IPS-20b (cell line): ENCODE results near the gene SIX5.
"Not testable (repeated sequence)": the region's sequence is repeated elsewhere in the genome, so short reads cannot be mapped to it uniquely, and the experiment has no call there.

ENCODE experiments used
- H3K27ac ChIP-seq: one replicate; pipeline ENCODE4 v1.5.1; 2013; ENCODE audit warnings: low read length
- H3K27me3 ChIP-seq: 2 replicates; pipeline ENCODE4 v1.6.1; 2013; ENCODE audit warnings: mild to moderate bottlenecking, low read length, inconsistent platforms; ENCODE audit not compliant: insufficient read depth
- H3K36me3 ChIP-seq: 2 replicates; pipeline ENCODE4 v1.6.1; 2013; ENCODE audit warnings: low read depth, mild to moderate bottlenecking, inconsistent platforms, low read length, moderate library complexity; ENCODE audit not compliant: insufficient read depth
- H3K4me1 ChIP-seq: 2 replicates; pipeline ENCODE4 v1.6.1; 2013; ENCODE audit warnings: mild to moderate bottlenecking, control low read depth, inconsistent platforms, low read length, moderate library complexity; ENCODE audit not compliant: insufficient read depth
- H3K4me3 ChIP-seq: 2 replicates; pipeline ENCODE4 v1.5.1; 2013; ENCODE audit warnings: mild to moderate bottlenecking, low read length, inconsistent platforms
- H3K9ac ChIP-seq: 2 replicates; pipeline ENCODE4 v1.6.1; 2013; ENCODE audit warnings: low read depth, mild to moderate bottlenecking, inconsistent platforms, low read length, moderate library complexity
- H3K9me3 ChIP-seq: 2 replicates; pipeline ENCODE4 v1.6.1; 2013; ENCODE audit warnings: mild to moderate bottlenecking, low read depth, low read length, inconsistent platforms; ENCODE audit not compliant: insufficient read depth

Gene SIX5

GRCh38 chr19:45763691-45764294, 5.3 kb downstream of the SIX5 start:
- Histone ChIP-seq H3K9me3 (no peaks in the 10 kb centered on the region), H3K36me3 (no peaks in the 10 kb centered on the region), H3K9ac (peak overlapping the region; percentile 8; the same call in 1 of the 2 replicates), H3K4me3 (no peak overlapping the region), H3K4me1 (peaks cover 16% of the 10 kb centered on the region; the same call in 1 of the 2 replicates), H3K27me3 (no peaks in the 10 kb centered on the region; the same call in 1 of the 2 replicates), H3K27ac (no peak overlapping the region)

GRCh38 chr19:45762870-45763631, 6.0 kb downstream of the SIX5 start:
- Histone ChIP-seq H3K36me3 (no peaks in the 10 kb centered on the region), H3K9ac (no peak overlapping the region), H3K27me3 (no peaks in the 10 kb centered on the region; the same call in 1 of the 2 replicates), H3K27ac (no peak overlapping the region), H3K9me3 (no peaks in the 10 kb centered on the region), H3K4me3 (no peak overlapping the region), H3K4me1 (peaks cover 16% of the 10 kb centered on the region; the same call in 1 of the 2 replicates)

- no peak overlapping the region for H3K9ac ChIP-seq
- H3K36me3 ChIP-seq = no peaks in the 10 kb centered on the region
- H3K27me3 ChIP-seq = no peaks in the 10 kb centered on the region; the same call in 1 of the 2 replicates
Observed at GRCh38 chr19:45761714-45762113, 7.3 kb downstream of the SIX5 start.

GRCh38 chr19:45758921-45759320, 10.1 kb downstream of the SIX5 start:
- Histone ChIP-seq H3K27me3 (no peaks in the 10 kb centered on the region; the same call in 1 of the 2 replicates), H3K36me3 (no peaks in the 10 kb centered on the region), H3K4me3 (no peak overlapping the region), H3K4me1 (no peaks in the 10 kb centered on the region; the same call in 1 of the 2 replicates), H3K9ac (no peak overlapping the region), H3K27ac (no peak overlapping the region), H3K9me3 (no peaks in the 10 kb centered on the region)

More at GRCh38 chr19:45761714-45762113, 7.3 kb downstream of the SIX5 start:
- H3K4me3 ChIP-seq = no peak overlapping the region
- no peak overlapping the region for H3K27ac ChIP-seq
- H3K9me3 ChIP-seq = no peaks in the 10 kb centered on the region
- H3K4me1 ChIP-seq = peaks cover 13% of the 10 kb centered on the region; the same call in 1 of the 2 replicates

- H3K36me3 ChIP-seq = no peaks in the 10 kb centered on the region
- H3K27me3 ChIP-seq = no peaks in the 10 kb centered on the region
- no peaks in the 10 kb centered on the region for H3K4me1 ChIP-seq
- H3K4me3 ChIP-seq = no peak overlapping the region
- no peak overlapping the region for H3K9ac ChIP-seq
- no peak overlapping the region for H3K27ac ChIP-seq
- no peaks in the 10 kb centered on the region for H3K9me3 ChIP-seq
Observed at GRCh38 chr19:45757695-45758094, 11.4 kb downstream of the SIX5 start.

- no peaks in the 10 kb centered on the region for H3K27me3 ChIP-seq
- no peaks in the 10 kb centered on the region for H3K4me1 ChIP-seq
- no peak overlapping the region for H3K4me3 ChIP-seq
- no peaks in the 10 kb centered on the region for H3K36me3 ChIP-seq
- H3K9ac ChIP-seq = no peak overlapping the region
- no peaks in the 10 kb centered on the region for H3K9me3 ChIP-seq
- H3K27ac ChIP-seq = no peak overlapping the region
Observed at GRCh38 chr19:45754323-45754722, 14.7 kb downstream of the SIX5 start.

GRCh38 chr19:45753548-45753947, 15.5 kb downstream of the SIX5 start:
- no peak overlapping the region for H3K4me3 ChIP-seq
- H3K9me3 ChIP-seq = no peaks in the 10 kb centered on the region
- H3K36me3 ChIP-seq = no peaks in the 10 kb centered on the region
- H3K27me3 ChIP-seq = no peaks in the 10 kb centered on the region
- H3K4me1 ChIP-seq = no peaks in the 10 kb centered on the region
- H3K9ac ChIP-seq = no peak overlapping the region
- H3K27ac ChIP-seq = no peak overlapping the region

GRCh38 chr19:45752639-45753038, 16.4 kb downstream of the SIX5 start:
- no peak overlapping the region for H3K9ac ChIP-seq
- H3K4me3 ChIP-seq = no peak overlapping the region
- no peaks in the 10 kb centered on the region for H3K9me3 ChIP-seq
- H3K27me3 ChIP-seq = no peaks in the 10 kb centered on the region
- H3K36me3 ChIP-seq = no peaks in the 10 kb centered on the region
- H3K27ac ChIP-seq = no peak overlapping the region
- no peaks in the 10 kb centered on the region for H3K4me1 ChIP-seq

- not testable (repeated sequence) for H3K4me3 ChIP-seq, H3K36me3 ChIP-seq, H3K27ac ChIP-seq, H3K27me3 ChIP-seq, H3K9me3 ChIP-seq, H3K9ac ChIP-seq, H3K4me1 ChIP-seq
Observed at GRCh38 chr19:45751483-45751882, 17.6 kb downstream of the SIX5 start.

GRCh38 chr19:45747513-45747912, 21.5 kb downstream of the SIX5 start:
- Histone ChIP-seq H3K27me3 (no peaks in the 10 kb centered on the region), H3K4me1 (no peaks in the 10 kb centered on the region), H3K9me3 (no peaks in the 10 kb centered on the region), H3K9ac (no peak overlapping the region), H3K36me3 (no peaks in the 10 kb centered on the region), H3K27ac (no peak overlapping the region), H3K4me3 (no peak overlapping the region)

GRCh38 chr19:45746866-45747265, 22.2 kb downstream of the SIX5 start:
- no peak overlapping the region for H3K4me3 ChIP-seq
- H3K9me3 ChIP-seq = no peaks in the 10 kb centered on the region
- no peaks in the 10 kb centered on the region for H3K36me3 ChIP-seq
- H3K4me1 ChIP-seq = no peaks in the 10 kb centered on the region
- H3K27me3 ChIP-seq = no peaks in the 10 kb centered on the region
- no peak overlapping the region for H3K27ac ChIP-seq
- H3K9ac ChIP-seq = no peak overlapping the region

GRCh38 chr19:45745606-45746005, 23.4 kb downstream of the SIX5 start:
- Histone ChIP-seq H3K27me3 (no peaks in the 10 kb centered on the region), H3K9ac (no peak overlapping the region), H3K27ac (no peak overlapping the region), H3K4me3 (no peak overlapping the region), H3K36me3 (no peaks in the 10 kb centered on the region), H3K9me3 (no peaks in the 10 kb centered on the region), H3K4me1 (no peaks in the 10 kb centered on the region)
